Left hindlimb (tissue), 1 donor: ENCODE data around the gene SERPINA5.
"Not testable (repeated sequence)": the region's sequence is repeated elsewhere in the genome, so short reads cannot be mapped to it uniquely, and the experiment has no call there.

Experiments used
- DNase-seq: peaks from one replicate; pipeline ENCODE4 v3.0.0-alpha.2; 2018

The SERPINA5 gene

GRCh38 chr14:94628578-94628977, 47.4 kb downstream of the SERPINA5 start:
- no peak for DNase-seq

GRCh38 chr14:94630396-94630795, 49.2 kb downstream of the SERPINA5 start:
- DNase-seq, result no peak

- DNase-seq, result no peak
These were observed 49.8 kb downstream of the SERPINA5 start for GRCh38 chr14:94631050-94631449.

GRCh38 chr14:94631536-94632304, 50.5 kb downstream of the SERPINA5 start:
- DNase-seq, result no peak

GRCh38 chr14:94632305-94632590, 51.0 kb downstream of the SERPINA5 start:
- no peak for DNase-seq

GRCh38 chr14:94633121-94633520, 51.9 kb downstream of the SERPINA5 start:
- no peak for DNase-seq

GRCh38 chr14:94635154-94635553, 53.9 kb downstream of the SERPINA5 start:
- no peak for DNase-seq

- DNase-seq, result no peak
These were observed 55.7 kb downstream of the SERPINA5 start for GRCh38 chr14:94636744-94637412.

- DNase-seq, result not testable (repeated sequence)
These were observed 56.6 kb downstream of the SERPINA5 start for GRCh38 chr14:94637814-94638213.

- DNase-seq, result no peak
These were observed 57.1 kb downstream of the SERPINA5 start for GRCh38 chr14:94638339-94638738.

GRCh38 chr14:94638961-94639817, 58.0 kb downstream of the SERPINA5 start:
- DNase-seq, result no peak

GRCh38 chr14:94640721-94641631, 59.8 kb downstream of the SERPINA5 start:
- DNase-seq, result no peak

GRCh38 chr14:94641632-94641955, 60.4 kb downstream of the SERPINA5 start:
- DNase-seq, result no peak
